Colonic mucosa (tissue), 4 donors: ENCODE data around the gene LCP1. TPM values are rescaled to one million over a fixed set of nuclear protein-coding genes. Genes with fewer than 3 reads are reported as not detected.
"Not testable (repeated sequence)": the region's sequence is repeated elsewhere in the genome, so short reads cannot be mapped to it uniquely, and the experiment has no call there.

Experiments
- DNase-seq: peaks from one replicate; pipeline ENCODE4 v3.0.0-alpha.2; 2020
- H3K27ac ChIP-seq: fragments of 200-600 bp; one replicate; pipeline ENCODE4 v1.8.0; 2021
- H3K27me3 ChIP-seq: fragments of 200-600 bp; one replicate; pipeline ENCODE4 v1.8.0; 2021
- H3K36me3 ChIP-seq: fragments of 200-600 bp; one replicate; pipeline ENCODE4 v1.8.0; 2021
- H3K4me1 ChIP-seq: fragments of 200-600 bp; one replicate; pipeline ENCODE4 v1.8.0; 2021; ENCODE audit warnings: mild to moderate bottlenecking
- H3K4me3 ChIP-seq: fragments of 200-600 bp; one replicate; pipeline ENCODE4 v1.8.0; 2021
- H3K9ac ChIP-seq, 2 donors: one replicate each; pipeline ENCODE4 v1.7.0; 2013; ENCODE audit warnings: control low read depth in 2 of 2, low read depth in 2 of 2, low read length in 2 of 2
- H3K9me3 ChIP-seq: fragments of 200-600 bp; one replicate; pipeline ENCODE4 v1.8.0; 2021
- CTCF ChIP-seq: fragments of 200-600 bp; IDR thresholded peaks from one replicate; pipeline ENCODE4 v1.8.0; 2022; ENCODE audit warnings: antibody characterized with exemption, mild to moderate bottlenecking
- intact Hi-C: fragments of 100-400 bp; cut with DNase I; formaldehyde crosslinking; loops from one replicate; pipeline ENCODE4 v1.14.1; 2022
- total RNA-seq, 2 donors: library from RNA; stranded (reverse); fragmentation: NEBNext Ultra II Directional in 1 of 2; extraction: Animal tissue kit (Norgen Biotek cat#: 25700) in 1 of 2; gene quantifications; one replicate each; pipeline ENCODE4 v1.2.1, GENCODE V29; 2021
- donor health status: healthy.
- donor health status: DM: no; HTN: no; CAD: no.
- donor health status: DM: no; HTN: no; CAD: no.

The LCP1 gene
- total RNA-seq, 2 donors from 2014 or later = 12.8 to 27.6 TPM

GRCh38 chr13:46165485-46166223 lies 16.3 kb downstream of the LCP1 start:
- no peaks in the 10 kb centered on the region for H3K27me3 ChIP-seq
- H3K9me3 ChIP-seq = no peaks in the 10 kb centered on the region
- H3K4me3 ChIP-seq = no peak overlapping the region
- no peak overlapping the region for H3K27ac ChIP-seq
- intact Hi-C loops = no loop called here
- DNase-seq = no peak
- no peak for TF ChIP-seq CTCF
- no peaks in the 10 kb centered on the region for H3K36me3 ChIP-seq
- no peak overlapping the region for H3K9ac ChIP-seq
- no peaks in the 10 kb centered on the region for H3K4me1 ChIP-seq

- no peaks in the 10 kb centered on the region for H3K4me1 ChIP-seq
- H3K9ac ChIP-seq = no peak overlapping the region
- no peak overlapping the region for H3K4me3 ChIP-seq
- TF ChIP-seq CTCF = no peak
- intact Hi-C loops = no loop called here
- H3K27me3 ChIP-seq = no peaks in the 10 kb centered on the region
- H3K27ac ChIP-seq = no peak overlapping the region
- DNase-seq = no peak
- no peaks in the 10 kb centered on the region for H3K9me3 ChIP-seq
- no peaks in the 10 kb centered on the region for H3K36me3 ChIP-seq
Observed at GRCh38 chr13:46164661-46165060, 17.3 kb downstream of the LCP1 start.

GRCh38 chr13:46162741-46163140 lies 19.2 kb downstream of the LCP1 start:
- H3K4me1 ChIP-seq, H3K9ac ChIP-seq, H3K27ac ChIP-seq, H3K36me3 ChIP-seq, H3K4me3 ChIP-seq, DNase-seq, H3K27me3 ChIP-seq, intact Hi-C loops, H3K9me3 ChIP-seq: not testable (repeated sequence)

GRCh38 chr13:46160471-46161066 lies 21.4 kb downstream of the LCP1 start:
- Histone ChIP-seq H3K27me3 (no peaks in the 10 kb centered on the region), H3K4me3 (no peak overlapping the region), H3K27ac (no peak overlapping the region), H3K9me3 (no peaks in the 10 kb centered on the region), H3K4me1 (no peaks in the 10 kb centered on the region), H3K36me3 (no peaks in the 10 kb centered on the region), H3K9ac (no peak overlapping the region)
- DNase-seq = no peak
- intact Hi-C loops = no loop called here
- TF ChIP-seq CTCF = peak; percentile 68

GRCh38 chr13:46160065-46160464 lies 21.9 kb downstream of the LCP1 start:
- Histone ChIP-seq H3K36me3 (no peaks in the 10 kb centered on the region), H3K4me3 (no peak overlapping the region), H3K27me3 (no peaks in the 10 kb centered on the region), H3K27ac (no peak overlapping the region), H3K9me3 (no peaks in the 10 kb centered on the region), H3K4me1 (no peaks in the 10 kb centered on the region), H3K9ac (no peak overlapping the region)
- intact Hi-C loops = no loop called here
- TF ChIP-seq CTCF = no peak
- no peak for DNase-seq

GRCh38 chr13:46158983-46159382 lies 23.0 kb downstream of the LCP1 start:
- no peaks in the 10 kb centered on the region for H3K9me3 ChIP-seq
- no peak overlapping the region for H3K4me3 ChIP-seq
- H3K4me1 ChIP-seq = no peaks in the 10 kb centered on the region
- H3K36me3 ChIP-seq = no peaks in the 10 kb centered on the region
- intact Hi-C loops = no loop called here
- no peak for DNase-seq
- no peaks in the 10 kb centered on the region for H3K27me3 ChIP-seq
- TF ChIP-seq CTCF = no peak
- H3K9ac ChIP-seq = no peak overlapping the region
- no peak overlapping the region for H3K27ac ChIP-seq
